Esophagus squamous epithelium (tissue), 5 donors: Measurements from ENCODE around the gene DTX3L. TPM values are rescaled to one million over a fixed set of nuclear protein-coding genes. Genes with fewer than 3 reads are reported as not detected.

Experiments used
- DNase-seq: peaks from one replicate; lab custom pipeline; 2025; lab: John Stamatoyannopoulos, UW
- H3K27ac ChIP-seq, 4 donors: fragments of 200-600 bp; sonication (generic); one replicate each; pipeline ENCODE4 v1.5.1; 2016 to 2019; ENCODE audit warnings: mild to moderate bottlenecking in 1 of 4
- H3K27me3 ChIP-seq, 4 donors: fragments of 200-600 bp; sonication (generic); 1 replicate in 3 of 4; 2 replicates in 1 of 4; pipeline versions ENCODE4 v1.5.1 to v1.6.0; 2017 to 2021; ENCODE audit warnings: antibody characterized with exemption in 1 of 4
- H3K36me3 ChIP-seq, 3 donors: fragments of 200-600 bp; sonication (generic); one replicate each; pipeline ENCODE4 v1.5.1; 2016 to 2019
- H3K4me1 ChIP-seq, 3 donors: fragments of 200-600 bp; sonication (generic); one replicate each; pipeline ENCODE4 v1.5.1; 2017 to 2019
- H3K4me3 ChIP-seq, 4 donors: fragments of 200-600 bp; sonication (generic); 1 replicate in 3 of 4; 2 replicates in 1 of 4; pipeline ENCODE4 v1.5.1; 2016 to 2019; ENCODE audit warnings: mild to moderate bottlenecking in 2 of 4, moderate library complexity in 1 of 4
- H3K9me3 ChIP-seq, 3 donors: fragments of 200-600 bp; sonication (generic); one replicate each; pipeline ENCODE4 v1.5.1; 2016 to 2019
- POLR2A ChIP-seq, 4 donors: fragments of 450-650 bp; IDR thresholded peaks; one replicate each; pipeline ENCODE4 v1.6.1; 2017; ENCODE audit warnings: antibody characterized with exemption in 4 of 4, mild to moderate bottlenecking in 4 of 4, moderate library complexity in 3 of 4
- WGBS, 2 donors: methylation state at CpG; one replicate each; pipeline ENCODE4 v1.1.5; 2018; 5-methylcytosine and 5-hydroxymethylcytosine counted together
- intact Hi-C: fragments of 100-400 bp; cut with DNase I; formaldehyde crosslinking; loops from one replicate; pipeline ENCODE4 v1.15.0; 2022
- total RNA-seq, 4 donors: library from RNA; depleted of rRNA; stranded (reverse); fragments of >200 nt; gene quantifications; one replicate each; pipeline ENCODE4 v1.1.0, GENCODE V29; 2016
- TF ChIP-seq, protein P1 (sequence below), 6 experiments: fragments of 450-650 bp in 4 of 6; fragments of 200-600 bp in 2 of 6; sonication (generic) in 2 of 6; IDR thresholded peaks; one replicate each; pipeline ENCODE4 v1.5.1; 2016 to 2019; ENCODE audit warnings: antibody characterized with exemption in 6 of 6, mild to moderate bottlenecking in 4 of 6, moderate library complexity in 4 of 6
- donor health status: DM: yes; HTN: yes; CAD: no.

DTX3L gene
- total RNA-seq, 4 donors from 2014 or later = 17.8 to 25.8 (median 19.9) TPM

DNA sequence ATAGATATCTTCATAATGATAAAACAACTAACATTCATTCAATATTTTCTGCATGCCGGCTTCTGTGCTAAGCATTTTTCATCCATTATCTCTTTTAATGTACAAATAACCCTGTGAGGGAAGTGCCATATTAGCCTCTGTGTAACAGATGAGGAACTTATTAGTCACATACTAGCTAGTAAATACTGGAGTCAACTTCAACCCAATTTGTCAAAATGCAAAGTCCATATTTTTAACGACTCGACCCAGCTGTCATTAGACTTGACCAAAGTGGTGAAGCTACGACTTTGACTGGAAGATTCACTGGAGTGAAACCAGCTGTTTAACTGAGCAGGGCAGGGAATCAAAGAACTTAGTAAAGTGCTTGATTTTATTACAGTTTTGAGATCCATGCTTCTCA lies 54.9 kb downstream of the DTX3L start:
- TF ChIP-seq POLR2A (IDR thresholded peaks at IDR 0.05) = no peak
- TF ChIP-seq, protein P1, sequence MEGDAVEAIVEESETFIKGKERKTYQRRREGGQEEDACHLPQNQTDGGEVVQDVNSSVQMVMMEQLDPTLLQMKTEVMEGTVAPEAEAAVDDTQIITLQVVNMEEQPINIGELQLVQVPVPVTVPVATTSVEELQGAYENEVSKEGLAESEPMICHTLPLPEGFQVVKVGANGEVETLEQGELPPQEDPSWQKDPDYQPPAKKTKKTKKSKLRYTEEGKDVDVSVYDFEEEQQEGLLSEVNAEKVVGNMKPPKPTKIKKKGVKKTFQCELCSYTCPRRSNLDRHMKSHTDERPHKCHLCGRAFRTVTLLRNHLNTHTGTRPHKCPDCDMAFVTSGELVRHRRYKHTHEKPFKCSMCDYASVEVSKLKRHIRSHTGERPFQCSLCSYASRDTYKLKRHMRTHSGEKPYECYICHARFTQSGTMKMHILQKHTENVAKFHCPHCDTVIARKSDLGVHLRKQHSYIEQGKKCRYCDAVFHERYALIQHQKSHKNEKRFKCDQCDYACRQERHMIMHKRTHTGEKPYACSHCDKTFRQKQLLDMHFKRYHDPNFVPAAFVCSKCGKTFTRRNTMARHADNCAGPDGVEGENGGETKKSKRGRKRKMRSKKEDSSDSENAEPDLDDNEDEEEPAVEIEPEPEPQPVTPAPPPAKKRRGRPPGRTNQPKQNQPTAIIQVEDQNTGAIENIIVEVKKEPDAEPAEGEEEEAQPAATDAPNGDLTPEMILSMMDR (IDR thresholded peaks at IDR 0.05) = no peak
- no peak overlapping the region for H3K4me3 ChIP-seq
- no peaks in the 10 kb centered on the region for H3K9me3 ChIP-seq
- H3K27ac ChIP-seq = no peak overlapping the region
- no peaks in the 10 kb centered on the region for H3K4me1 ChIP-seq
- DNase-seq = no peak
- H3K27me3 ChIP-seq = no peaks in the 10 kb centered on the region
- WGBS, 2 donors = 54 to 62% methylated on average over 4 of the region's 4 CpGs
- H3K36me3 ChIP-seq = no peaks in the 10 kb centered on the region
- intact Hi-C loops = no loop called here

DNA sequence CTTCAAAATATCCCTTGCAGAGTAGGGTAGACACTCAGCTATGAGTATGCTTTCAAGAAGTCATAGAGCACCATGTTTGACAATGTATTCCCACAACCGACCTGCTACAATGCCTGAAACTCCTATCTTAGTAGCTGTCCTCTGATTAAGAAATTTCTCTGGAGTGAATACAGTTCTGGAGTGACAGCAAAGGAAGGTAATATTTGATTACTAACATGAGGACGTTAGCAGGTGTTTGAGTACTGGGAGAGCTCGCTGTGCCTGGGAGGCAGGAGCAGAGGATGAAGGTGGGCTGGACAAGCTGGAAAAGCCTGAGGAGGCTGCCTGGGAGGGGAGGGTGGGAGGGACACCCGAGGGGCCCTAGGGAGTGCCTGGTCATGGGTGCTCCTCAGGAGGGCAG lies 56.3 kb downstream of the DTX3L start:
- no peaks in the 10 kb centered on the region for H3K36me3 ChIP-seq
- no peaks in the 10 kb centered on the region for H3K9me3 ChIP-seq
- TF ChIP-seq, protein P1 (IDR thresholded peaks at IDR 0.05) = no peak
- TF ChIP-seq POLR2A (IDR thresholded peaks at IDR 0.05) = no peak
- no peak overlapping the region for H3K27ac ChIP-seq
- no peaks in the 10 kb centered on the region for H3K27me3 ChIP-seq
- DNase-seq = no peak
- H3K4me1 ChIP-seq = no peaks in the 10 kb centered on the region
- no peak overlapping the region for H3K4me3 ChIP-seq
- intact Hi-C loops = no loop called here
- WGBS, 2 donors = 53% methylated on average over 4 of the region's 4 CpGs; no CpG with 5 or more reads in 1 of the 2 donors

DNA sequence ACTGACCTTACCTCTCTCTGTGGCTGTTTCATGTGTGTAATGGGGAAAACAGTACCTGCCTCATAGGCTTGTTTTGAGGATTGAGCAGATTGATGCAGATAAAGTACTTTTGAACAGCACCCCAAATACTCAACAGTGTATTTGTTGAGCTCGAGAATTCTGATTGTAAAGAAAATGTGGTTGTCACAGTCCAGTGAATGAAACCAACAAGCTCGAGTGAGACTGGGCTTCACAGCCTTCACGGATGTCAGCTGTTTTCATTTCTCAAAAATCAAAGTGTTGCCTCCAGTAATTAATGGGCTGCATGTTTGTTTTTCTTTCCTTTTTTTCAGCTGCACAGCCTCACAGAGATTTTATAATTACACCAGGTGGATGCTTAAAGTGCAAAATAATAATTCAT lies 57.0 kb downstream of the DTX3L start:
- no peak for TF ChIP-seq POLR2A (IDR thresholded peaks at IDR 0.05)
- TF ChIP-seq, protein P1 (IDR thresholded peaks at IDR 0.05) = no peak
- 32 to 48% methylated on average over 3 of the region's 3 CpGs for WGBS, 2 donors
- no peaks in the 10 kb centered on the region for H3K4me1 ChIP-seq
- DNase-seq = no peak
- no peak overlapping the region for H3K4me3 ChIP-seq
- H3K27ac ChIP-seq = no peak overlapping the region
- H3K27me3 ChIP-seq = no peaks in the 10 kb centered on the region
- H3K36me3 ChIP-seq = no peaks in the 10 kb centered on the region
- intact Hi-C loops = no loop called here
- no peaks in the 10 kb centered on the region for H3K9me3 ChIP-seq

DNA sequence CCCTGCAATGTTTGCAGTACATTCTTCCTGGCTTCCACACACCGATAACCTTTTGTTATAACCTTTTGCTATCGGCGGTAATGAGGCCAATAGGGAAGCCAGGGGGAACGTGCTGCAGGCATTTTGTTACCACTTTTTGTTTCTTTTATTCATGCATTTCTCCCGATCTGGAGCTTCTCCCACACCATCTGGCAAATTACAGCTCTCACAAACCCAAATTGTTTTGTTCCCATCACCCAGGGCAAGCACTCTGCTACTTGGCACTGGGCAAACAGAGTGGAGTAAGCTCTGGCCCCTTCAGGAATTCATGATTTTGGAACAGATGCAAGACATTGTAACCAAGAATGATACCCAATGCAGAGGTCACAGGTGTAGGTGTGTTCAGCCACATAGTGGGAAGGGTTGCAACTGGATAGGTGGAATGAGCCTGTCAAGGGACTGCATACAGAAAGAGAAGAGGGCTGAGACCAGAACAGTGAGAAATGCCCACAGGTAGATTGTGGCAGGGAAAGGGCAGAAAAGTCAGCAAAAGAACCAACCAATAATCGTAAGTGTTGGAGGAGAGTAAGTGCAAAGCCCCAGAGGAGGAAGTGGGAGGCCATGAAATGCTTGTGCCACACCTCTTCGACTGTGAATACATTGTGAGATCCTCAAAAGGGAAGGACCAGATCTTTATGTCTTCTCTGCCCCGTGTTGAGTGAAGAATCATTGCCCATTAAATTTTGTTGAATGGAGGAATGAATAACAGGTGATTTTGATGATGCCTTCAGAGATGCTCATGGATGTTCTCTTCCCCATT lies 59.1 kb downstream of the DTX3L start:
- no peak for DNase-seq
- Histone ChIP-seq H3K27me3 (no peaks in the 10 kb centered on the region), H3K4me1 (no peaks in the 10 kb centered on the region), H3K27ac (no peak overlapping the region), H3K36me3 (no peaks in the 10 kb centered on the region), H3K4me3 (no peak overlapping the region), H3K9me3 (no peaks in the 10 kb centered on the region)
- no peak for TF ChIP-seq POLR2A (IDR thresholded peaks at IDR 0.05)
- TF ChIP-seq, protein P1 (IDR thresholded peaks at IDR 0.05) = no peak
- 66 to 77% methylated on average over 8 of the region's 8 CpGs for WGBS, 2 donors
- intact Hi-C loops = no loop called here

Other genes starting within 250 kb of the DTX3L start
- gene CSTA, start 239.1 kb upstream of the DTX3L start, total RNA-seq = 1,000 to 10,000 TPM; 1,851 to 3,432 (median 2,556) TPM
- gene MIX23, start 181.1 kb upstream of the DTX3L start, total RNA-seq = 10 to 100 TPM; 11.8 to 30.6 (median 24.2) TPM
- gene FAM162A, start 180.2 kb upstream of the DTX3L start, total RNA-seq = 10 to 100 TPM; 48.0 to 74.5 (median 61.1) TPM
- gene WDR5B, start 148.3 kb upstream of the DTX3L start, total RNA-seq = 1 to 10 TPM in 3 of 4 donors, under 1 TPM in 1; 0.57 to 4.6 (median 2.1) TPM
- gene KPNA1, start 49.4 kb upstream of the DTX3L start, total RNA-seq = 10 to 100 TPM; 30.0 to 38.1 (median 34.5) TPM
- 10 to 100 TPM; 16.6 to 50.0 (median 19.9) TPM for gene PARP9, start within 50 bp of the DTX3L start, total RNA-seq
- gene PARP15, start 13.3 kb downstream of the DTX3L start, total RNA-seq = 1 to 10 TPM in 1 of 4 donors, under 1 TPM in 3; 0.08 to 2.3 (median 0.42) TPM
- gene PARP14, start 116.5 kb downstream of the DTX3L start, total RNA-seq = 10 to 100 TPM in 3 of 4 donors, 1 to 10 TPM in 1; 9.5 to 34.1 (median 22.9) TPM
- 10 to 100 TPM in 1 of 4 donors, 1 to 10 TPM in 3; 3.4 to 13.9 (median 4.0) TPM for gene HSPBAP1, start 229.5 kb downstream of the DTX3L start, total RNA-seq
- gene SLC49A4, start 230.7 kb downstream of the DTX3L start, total RNA-seq = 10 to 100 TPM; 12.2 to 21.4 (median 15.9) TPM